HG02852 (cell line): ENCODE data around the gene PPP2R5D.
"Not testable (repeated sequence)": the region's sequence is repeated elsewhere in the genome, so short reads cannot be mapped to it uniquely, and the experiment has no call there.

Source experiments
- ATAC-seq: cut with Tn5 transposase; IDR thresholded peaks from one replicate; pipeline ENCODE4 v1.9.1; 2021; ENCODE audit warnings: mild to moderate bottlenecking, moderate library complexity; ENCODE audit not compliant: unreplicated experiment

The PPP2R5D gene

GRCh38 chr6:42984001-42984923 lies at the start of gene PPP2R5D:
Gene PPP2R5D, plus strand, starts transcription at chr6:42984570. Its CDS starts 108 bp downstream, at chr6:42984678.
- peak; percentile 92 for ATAC-seq

GRCh38 chr6:42935322-42935721 lies 49.0 kb upstream of the PPP2R5D start:
- no peak for ATAC-seq

- no peak for ATAC-seq
Observed at GRCh38 chr6:42936398-42936797, 48.0 kb upstream of the PPP2R5D start.

- no peak for ATAC-seq
Observed at GRCh38 chr6:42937548-42938427, 46.6 kb upstream of the PPP2R5D start.

GRCh38 chr6:42938428-42938796 lies 46.0 kb upstream of the PPP2R5D start:
- ATAC-seq = no peak

GRCh38 chr6:42938987-42939809 lies 45.2 kb upstream of the PPP2R5D start:
- ATAC-seq = no peak

- no peak for ATAC-seq
Observed at GRCh38 chr6:42939810-42940167, 44.6 kb upstream of the PPP2R5D start.

GRCh38 chr6:42940493-42941045 lies 43.8 kb upstream of the PPP2R5D start:
- ATAC-seq = no peak

GRCh38 chr6:42941356-42941755 lies 43.0 kb upstream of the PPP2R5D start:
- not testable (repeated sequence) for ATAC-seq

GRCh38 chr6:42942444-42942843 lies 41.9 kb upstream of the PPP2R5D start:
- ATAC-seq = no peak

GRCh38 chr6:42947950-42948349 lies 36.4 kb upstream of the PPP2R5D start:
- no peak for ATAC-seq

- no peak for ATAC-seq
Observed at GRCh38 chr6:42952389-42952788, 32.0 kb upstream of the PPP2R5D start.

GRCh38 chr6:42954405-42954804 lies 30.0 kb upstream of the PPP2R5D start:
- not testable (repeated sequence) for ATAC-seq

- ATAC-seq = no peak
Observed at GRCh38 chr6:42958125-42958524, 26.2 kb upstream of the PPP2R5D start.

- no peak for ATAC-seq
Observed at GRCh38 chr6:42959917-42960242, 24.5 kb upstream of the PPP2R5D start.

GRCh38 chr6:42960243-42961019 lies 23.9 kb upstream of the PPP2R5D start, which contains the start of gene GNMT:
Gene GNMT, plus strand, starts transcription at chr6:42960754. Its CDS starts 14 bp downstream, at chr6:42960768.
- ATAC-seq = no peak

GRCh38 chr6:42961020-42961470 lies 23.3 kb upstream of the PPP2R5D start:
- ATAC-seq = no peak

- ATAC-seq = no peak
Observed at GRCh38 chr6:42962096-42962495, 22.3 kb upstream of the PPP2R5D start.

GRCh38 chr6:42962502-42963178 lies 21.7 kb upstream of the PPP2R5D start:
- no peak for ATAC-seq
